Measurements from ENCODE around the gene CADPS. TPM values are rescaled to one million over a fixed set of nuclear protein-coding genes. Genes with fewer than 3 reads are reported as not detected.

CADPS gene
- polyA plus RNA-seq, 3 donors, result 1.2 to 3.8 (median 1.9) TPM

GRCh38 chr3:62823461-62824050 is 51.7 kb downstream of the CADPS start:
- no peak for DNase-seq (ENCODE audit: extremely low read depth in 1 of 11, low read depth in 9 of 11, low spot score in 4 of 11)

GRCh38 chr3:62822905-62823304 is 52.3 kb downstream of the CADPS start:
- DNase-seq (ENCODE audit: extremely low read depth in 1 of 11, low read depth in 9 of 11, low spot score in 4 of 11), result no peak

DNA sequence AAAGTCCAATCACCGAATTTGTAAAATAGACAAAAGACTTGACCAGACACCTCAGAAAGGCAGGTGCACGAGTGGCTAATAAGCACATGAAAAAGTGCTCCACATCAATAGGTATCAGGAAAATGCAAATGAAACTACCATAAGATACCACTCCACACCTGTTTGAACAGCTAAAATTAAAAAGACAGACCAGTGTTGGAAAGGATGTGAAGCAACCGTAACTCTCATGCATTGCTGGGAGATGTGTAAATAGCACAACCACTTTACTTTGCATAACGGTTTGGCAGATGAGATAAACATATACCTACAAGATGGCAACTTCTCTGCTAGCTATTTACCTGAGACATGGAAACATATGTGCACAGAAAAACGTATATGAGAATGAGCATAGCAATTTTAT is 56.9 kb downstream of the CADPS start:
- DNase-seq (ENCODE audit: extremely low read depth in 1 of 11, low read depth in 9 of 11, low spot score in 4 of 11), result no peak

- DNase-seq (ENCODE audit: extremely low read depth in 1 of 11, low read depth in 9 of 11, low spot score in 4 of 11), result no peak
Observed at GRCh38 chr3:62817678-62818077, 57.5 kb downstream of the CADPS start.

DNA sequence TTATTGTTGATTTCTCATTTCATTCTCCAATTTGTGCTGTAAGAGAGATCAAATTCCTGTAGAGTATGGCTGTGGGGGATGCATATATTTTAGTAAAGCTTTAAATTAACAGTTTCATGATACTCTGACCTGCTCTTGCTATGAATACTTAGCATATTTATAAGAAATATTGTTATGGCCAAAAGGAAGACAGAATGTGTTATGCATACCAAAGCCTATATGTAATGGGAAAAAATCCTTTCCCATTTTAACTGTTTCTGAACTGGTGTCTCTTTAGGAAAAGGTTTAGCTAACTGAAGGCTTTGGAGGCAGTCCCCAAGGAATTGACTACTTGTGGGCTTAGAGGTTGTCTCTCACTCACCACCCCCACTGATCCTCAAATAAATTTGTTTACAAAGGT is 59.2 kb downstream of the CADPS start:
- DNase-seq (ENCODE audit: extremely low read depth in 1 of 11, low read depth in 9 of 11, low spot score in 4 of 11), result no peak

DNA sequence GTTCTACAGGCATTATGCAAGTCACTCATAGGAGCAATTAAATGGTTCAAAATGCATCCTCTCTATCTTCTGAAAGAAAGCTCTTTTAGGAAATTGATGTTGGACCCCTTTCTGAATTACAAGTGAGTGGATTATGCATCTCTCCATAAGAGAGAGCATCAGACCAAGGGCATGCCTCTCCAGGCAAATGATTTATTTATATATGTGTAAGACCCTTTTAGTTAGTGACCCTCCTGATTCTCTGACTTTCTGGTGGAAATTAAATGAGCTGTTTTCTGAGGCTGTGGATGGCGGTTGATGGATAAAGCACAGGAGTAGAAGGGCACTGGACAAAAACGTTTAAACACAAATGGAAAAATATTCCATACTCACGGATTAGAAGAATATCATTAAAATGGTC is 62.6 kb downstream of the CADPS start:
- no peak for DNase-seq (ENCODE audit: extremely low read depth in 1 of 11, low read depth in 9 of 11, low spot score in 4 of 11)

DNA sequence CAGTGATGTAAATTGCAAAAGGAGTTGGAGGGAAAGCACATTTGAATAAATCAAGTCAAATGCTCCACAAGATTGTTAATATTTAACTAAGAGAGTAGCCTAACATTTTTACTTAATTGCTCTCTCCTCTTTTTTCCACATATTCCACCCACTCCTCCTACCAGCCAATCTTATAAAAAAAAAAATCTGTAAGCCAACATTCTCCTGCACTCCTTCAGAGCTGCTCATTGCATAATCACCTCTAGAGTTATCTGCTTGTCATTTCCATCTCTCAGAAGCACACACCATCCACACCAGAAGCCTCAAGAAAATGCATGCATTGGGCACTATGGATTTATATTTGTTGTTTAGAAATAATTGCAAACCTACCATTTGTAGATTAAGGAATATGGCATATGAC is 64.1 kb downstream of the CADPS start:
- no peak for DNase-seq (ENCODE audit: extremely low read depth in 1 of 11, low read depth in 9 of 11, low spot score in 4 of 11)

- DNase-seq (ENCODE audit: extremely low read depth in 1 of 11, low read depth in 9 of 11, low spot score in 4 of 11), result no peak
Observed at GRCh38 chr3:62809369-62809768, 65.8 kb downstream of the CADPS start.

DNA sequence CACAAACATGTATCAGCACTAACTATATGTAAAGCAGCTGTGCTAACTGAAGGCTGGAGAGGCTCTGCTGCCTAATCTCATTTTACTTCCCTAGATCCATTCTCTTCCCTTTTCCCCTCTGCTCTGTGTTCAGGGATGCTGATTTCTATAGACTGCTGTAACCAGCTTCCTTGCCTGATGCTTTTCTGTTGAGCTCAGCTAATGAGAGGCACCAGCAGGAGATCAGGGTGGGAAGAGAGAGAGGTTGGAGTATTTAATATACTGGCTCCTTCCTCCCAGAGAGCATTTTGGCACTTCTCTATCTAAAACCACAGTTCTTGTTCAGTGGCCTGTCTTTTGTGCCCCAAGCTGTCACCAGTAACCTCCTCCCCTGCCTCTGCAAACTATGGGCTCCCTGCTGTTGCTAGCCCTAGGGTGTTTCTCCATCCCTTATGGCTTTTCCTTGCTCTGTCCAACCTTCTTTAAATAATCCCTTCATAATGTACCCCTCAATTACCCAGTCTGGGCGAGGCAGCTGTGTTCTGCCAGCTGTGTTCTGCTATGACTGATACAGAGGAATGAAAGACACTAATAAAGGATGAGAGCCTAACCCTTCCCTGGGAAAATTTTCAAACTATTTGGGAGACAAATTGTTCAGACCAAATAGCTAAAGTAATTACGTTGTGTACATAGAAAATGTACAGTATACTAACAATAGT is 69.5 kb downstream of the CADPS start:
- DNase-seq (ENCODE audit: extremely low read depth in 1 of 11, low read depth in 9 of 11, low spot score in 4 of 11), result no peak

DNA sequence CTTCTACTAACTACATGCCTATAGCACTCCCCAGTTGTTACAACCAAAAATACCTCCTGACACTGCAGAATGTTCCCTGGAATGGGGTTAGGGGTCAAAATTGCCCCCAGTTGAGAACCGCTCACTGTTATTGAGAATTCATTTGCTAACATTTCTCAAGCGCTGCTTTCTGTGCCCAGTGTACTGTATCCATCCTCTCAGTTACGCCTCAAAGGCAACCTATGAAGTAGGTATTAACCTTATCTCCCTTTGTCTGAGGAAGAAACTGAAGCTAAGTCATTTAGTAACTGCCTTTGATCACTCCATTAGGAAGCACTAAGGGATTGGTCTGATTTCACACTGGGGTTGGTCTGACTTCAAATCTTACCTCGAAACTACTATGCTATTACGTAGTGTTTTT is 70.1 kb downstream of the CADPS start:
- DNase-seq (ENCODE audit: extremely low read depth in 1 of 11, low read depth in 9 of 11, low spot score in 4 of 11), result no peak

- DNase-seq (ENCODE audit: extremely low read depth in 1 of 11, low read depth in 9 of 11, low spot score in 4 of 11), result no peak
Observed at GRCh38 chr3:62803276-62803675, 71.9 kb downstream of the CADPS start.

GRCh38 chr3:62798000-62798399 is 77.2 kb downstream of the CADPS start:
- DNase-seq (ENCODE audit: extremely low read depth in 1 of 11, low read depth in 9 of 11, low spot score in 4 of 11), result no peak

DNA sequence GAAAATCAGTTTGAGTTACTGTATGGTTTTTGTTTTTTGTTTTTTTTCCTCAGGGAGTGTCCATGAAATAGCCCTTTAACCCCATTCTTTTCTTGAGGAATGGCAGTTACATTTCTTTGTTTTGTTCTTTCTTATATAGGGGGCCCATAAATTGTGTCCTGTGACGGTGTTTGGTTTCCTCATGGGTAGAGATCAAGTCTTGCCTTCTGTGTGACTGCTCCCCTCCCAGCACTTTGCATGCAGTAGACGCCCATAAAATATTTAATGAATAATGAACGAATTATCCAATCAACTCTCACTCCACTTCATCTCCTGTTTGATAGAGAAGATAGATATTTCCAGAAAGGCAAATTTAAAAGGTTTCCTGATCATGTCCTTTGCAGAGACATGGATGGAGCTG is 78.1 kb downstream of the CADPS start:
- no peak for DNase-seq (ENCODE audit: extremely low read depth in 1 of 11, low read depth in 9 of 11, low spot score in 4 of 11)

DNA sequence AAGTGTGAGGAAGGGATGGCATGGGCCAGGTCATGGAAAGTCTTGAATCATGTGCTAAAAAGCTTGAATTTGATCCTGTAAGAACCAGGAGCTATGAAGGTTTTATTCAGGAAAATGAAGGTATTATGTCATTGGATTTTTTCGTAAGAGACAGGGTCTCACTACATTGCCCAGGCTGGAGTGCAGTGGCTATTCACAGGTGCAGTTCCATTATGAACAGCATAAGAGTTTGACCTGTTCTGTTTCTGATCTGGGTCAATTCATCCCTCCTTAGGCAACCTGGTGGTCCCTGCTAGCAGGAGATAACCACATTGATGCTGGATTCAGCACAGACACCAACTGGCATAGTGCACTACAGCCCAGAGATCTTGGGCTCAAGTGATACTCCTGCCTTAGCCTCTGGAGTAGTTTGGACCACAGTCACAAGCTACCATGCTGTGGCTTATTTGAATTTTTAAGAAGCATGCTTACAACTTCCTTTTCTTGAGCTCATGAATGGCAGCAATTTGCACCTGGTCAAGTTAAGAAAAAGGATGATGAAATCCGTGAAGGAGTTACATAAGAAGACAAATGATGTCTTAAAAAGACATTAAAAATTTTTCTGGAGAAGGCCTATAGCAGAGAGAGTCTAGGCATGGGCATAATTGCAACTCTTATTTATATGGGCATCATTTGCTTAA is 79.1 kb downstream of the CADPS start:
- DNase-seq (ENCODE audit: extremely low read depth in 1 of 11, low read depth in 9 of 11, low spot score in 4 of 11), result no peak

DNA sequence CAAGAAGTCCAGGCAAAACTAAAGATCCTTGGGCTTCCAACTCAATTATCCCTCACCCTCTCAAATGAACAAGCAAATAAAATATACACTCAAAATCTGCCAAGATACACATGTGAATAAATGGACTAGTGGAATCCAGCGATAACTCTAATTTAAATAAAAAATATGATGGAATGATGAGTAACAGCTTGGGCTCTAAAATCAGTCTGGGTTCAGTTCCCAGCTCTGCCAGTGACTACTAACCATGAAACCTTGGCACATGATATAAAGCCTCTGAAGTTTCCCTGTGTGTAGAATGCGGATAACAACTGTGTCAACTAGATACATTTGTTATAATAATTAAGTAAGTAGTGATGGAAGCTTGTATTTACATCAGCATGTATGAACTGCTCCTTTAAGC is 81.3 kb downstream of the CADPS start:
- DNase-seq (ENCODE audit: extremely low read depth in 1 of 11, low read depth in 9 of 11, low spot score in 4 of 11), result no peak

- DNase-seq (ENCODE audit: extremely low read depth in 1 of 11, low read depth in 9 of 11, low spot score in 4 of 11), result no peak
Observed at GRCh38 chr3:62785384-62785783, 89.8 kb downstream of the CADPS start.

DNA sequence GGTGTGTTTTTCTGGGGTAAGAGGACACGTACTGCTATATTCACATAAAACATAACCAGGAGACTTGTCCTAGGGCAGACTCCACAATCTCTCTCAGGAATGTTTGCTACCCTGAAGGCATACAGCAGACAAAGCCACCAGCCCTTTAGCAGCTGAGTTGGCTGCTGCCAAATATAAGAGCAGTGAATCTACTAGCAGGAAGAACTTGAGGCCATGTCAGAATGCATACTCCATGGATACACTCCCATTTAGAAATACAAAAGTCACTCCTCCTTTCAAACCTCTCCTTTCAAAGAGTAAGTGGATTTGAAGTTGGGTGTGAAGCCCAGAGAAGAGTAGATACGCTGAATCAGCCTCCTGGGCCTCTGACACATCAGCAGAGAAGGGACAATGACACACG is 94.1 kb downstream of the CADPS start:
- no peak for DNase-seq (ENCODE audit: extremely low read depth in 1 of 11, low read depth in 9 of 11, low spot score in 4 of 11)

DNA sequence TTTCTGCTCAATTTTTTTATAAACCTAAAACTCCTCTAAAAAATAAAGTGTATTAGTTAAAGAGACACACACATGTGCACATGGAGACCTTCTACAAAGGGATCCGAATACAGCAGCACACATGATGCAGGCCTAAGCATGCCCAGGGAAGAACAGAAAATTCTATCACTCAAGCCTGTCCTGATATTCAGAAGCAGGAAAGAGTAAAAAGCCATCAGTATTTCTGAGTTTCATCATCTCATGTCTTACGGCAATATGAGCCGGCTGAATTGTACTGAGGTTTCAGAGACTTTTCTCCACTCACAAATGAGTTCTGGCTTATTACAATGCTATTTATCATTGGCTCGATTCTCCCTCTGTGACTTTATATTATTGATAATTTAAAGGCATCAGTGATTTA is 97.5 kb downstream of the CADPS start:
- no peak for DNase-seq (ENCODE audit: extremely low read depth in 1 of 11, low read depth in 9 of 11, low spot score in 4 of 11)

DNA sequence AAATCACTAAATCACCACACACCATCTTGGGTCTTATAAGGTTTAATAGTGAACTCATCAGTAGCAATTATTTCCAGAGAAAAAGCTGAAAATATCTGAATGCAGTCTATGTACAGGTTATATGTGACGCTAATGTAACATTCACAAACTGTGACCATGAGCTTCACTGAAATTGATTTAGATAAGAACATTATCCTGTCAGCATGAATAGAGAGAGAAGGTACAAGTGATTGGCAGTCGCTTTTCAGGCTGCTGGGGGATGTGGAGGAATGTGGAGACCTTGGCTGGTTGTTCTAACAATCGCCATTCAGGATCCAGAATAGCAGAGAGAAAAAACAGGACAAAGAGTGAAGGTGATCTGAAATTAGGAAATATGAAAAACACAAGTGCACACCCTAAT is 98.1 kb downstream of the CADPS start:
- DNase-seq (ENCODE audit: extremely low read depth in 1 of 11, low read depth in 9 of 11, low spot score in 4 of 11), result no peak

DNA sequence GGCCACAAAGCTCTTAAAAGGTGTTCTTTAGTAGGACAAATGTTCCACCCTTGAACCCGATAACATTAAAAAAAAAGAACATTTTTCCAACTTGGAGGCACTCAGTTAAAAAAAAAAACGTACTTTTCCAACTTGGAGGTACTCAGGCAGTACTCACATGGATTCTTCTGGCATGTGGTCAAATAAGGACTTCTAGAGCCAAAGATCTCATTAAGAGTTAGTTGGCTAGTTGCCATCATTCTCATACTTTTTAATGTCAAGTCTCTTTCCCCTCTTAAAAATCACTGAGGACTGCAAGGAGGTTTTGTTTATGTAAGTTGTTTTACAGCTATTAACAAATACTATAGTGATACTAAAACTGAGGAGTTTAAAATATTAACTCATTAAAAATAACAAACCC is 101.0 kb downstream of the CADPS start:
- no peak for DNase-seq (ENCODE audit: extremely low read depth in 1 of 11, low read depth in 9 of 11, low spot score in 4 of 11)

Measured in renal cortex interstitium (tissue), 11 donors.